GM19238 (cell line): ENCODE data around the gene PC.

Experiments used
- DNase-seq: peaks from one replicate; pipeline ENCODE4 v3.0.0; 2011; ENCODE audit warnings: low spot score; ENCODE audit not compliant: insufficient read length

The PC gene

GRCh38 chr11:66885950-66886440 is 72.2 kb downstream of the PC start:
- no peak for DNase-seq

- DNase-seq, result no peak
These were observed 72.7 kb downstream of the PC start for GRCh38 chr11:66885469-66885868.

- DNase-seq, result no peak
These were observed 73.7 kb downstream of the PC start for GRCh38 chr11:66884443-66884842.

- peak; percentile 44 for DNase-seq
These were observed 74.9 kb downstream of the PC start for GRCh38 chr11:66883016-66883965.

- no peak for DNase-seq
These were observed 75.6 kb downstream of the PC start for GRCh38 chr11:66882561-66883015.

- no peak for DNase-seq
These were observed 76.2 kb downstream of the PC start for GRCh38 chr11:66881927-66882452.

- DNase-seq, result no peak
These were observed 76.7 kb downstream of the PC start for GRCh38 chr11:66881451-66881835.

GRCh38 chr11:66880496-66881450 is 77.4 kb downstream of the PC start:
- DNase-seq, result no peak

GRCh38 chr11:66879999-66880398 is 78.2 kb downstream of the PC start:
- DNase-seq, result no peak

- DNase-seq, result no peak
These were observed 78.6 kb downstream of the PC start for GRCh38 chr11:66879583-66879982.

GRCh38 chr11:66879000-66879399 is 79.2 kb downstream of the PC start:
- no peak for DNase-seq

GRCh38 chr11:66878474-66878873 is 79.7 kb downstream of the PC start:
- DNase-seq, result no peak

- no peak for DNase-seq
These were observed 80.4 kb downstream of the PC start for GRCh38 chr11:66877588-66878385.

GRCh38 chr11:66875378-66875777 is 82.8 kb downstream of the PC start:
- DNase-seq, result no peak

GRCh38 chr11:66874232-66874631 is 84.0 kb downstream of the PC start:
- DNase-seq, result no peak

- DNase-seq, result no peak
These were observed 86.7 kb downstream of the PC start for GRCh38 chr11:66871521-66871901.

GRCh38 chr11:66870616-66871520 is 87.3 kb downstream of the PC start:
- DNase-seq, result no peak

GRCh38 chr11:66870131-66870530 is 88.1 kb downstream of the PC start:
- DNase-seq, result no peak

GRCh38 chr11:66869567-66869870 is 88.7 kb downstream of the PC start:
- no peak for DNase-seq
